ENCODE measurements around the gene MCEMP1. TPM values are rescaled to one million over a fixed set of nuclear protein-coding genes. Genes with fewer than 3 reads are reported as not detected.
"Not testable (repeated sequence)": the region's sequence is repeated elsewhere in the genome, so short reads cannot be mapped to it uniquely, and the experiment has no call there.

The MCEMP1 gene
- total RNA-seq, 5 donors from 2014 or later (not counting 1 experiment from before 2014, with no cell fraction given), result 0.26 TPM; not detected in 4

DNA sequence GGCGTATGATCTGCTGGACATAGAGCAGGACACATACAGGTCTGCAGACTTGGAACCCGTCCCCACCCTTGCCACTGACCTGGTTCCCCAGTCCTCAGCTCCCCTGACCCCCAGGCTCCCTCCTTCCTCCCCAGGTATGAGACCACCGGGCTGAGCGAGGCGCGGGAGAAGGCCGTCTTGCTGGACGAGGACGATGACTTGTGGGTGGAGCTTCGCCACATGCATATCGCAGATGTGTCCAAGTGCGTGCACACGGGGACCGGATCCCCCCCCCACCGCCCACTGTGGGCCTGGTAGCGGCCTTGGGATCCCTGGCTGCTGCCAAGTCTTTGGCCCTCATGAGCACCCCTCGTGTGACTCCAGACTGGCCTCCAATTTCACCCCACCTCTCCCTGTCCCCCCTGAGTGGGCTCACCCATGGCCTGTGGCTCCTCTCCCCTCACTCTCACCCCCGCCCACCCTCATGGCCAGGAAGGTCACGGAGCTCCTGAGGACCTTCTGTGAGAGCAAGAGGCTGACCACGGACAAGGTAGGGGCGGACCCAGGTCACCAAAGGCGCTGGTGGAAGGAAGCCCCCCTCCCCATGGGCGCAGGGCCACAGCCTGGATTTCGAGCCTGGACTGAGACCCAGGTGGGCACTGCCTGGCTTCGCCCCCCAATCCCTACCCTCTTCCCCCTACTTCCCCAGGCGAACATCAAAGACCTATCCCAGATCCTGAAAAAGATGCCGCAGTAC lies 34.4 kb upstream of the MCEMP1 start:
- peaks cover 0 to 2% of the 10 kb centered on the region in 2 experiments for H3K27me3 ChIP-seq (replicated peaks in 1 of 2; ENCODE audit: control insufficient read depth in 2 of 2, extremely low read depth in 1 of 2, insufficient read depth in 2 of 2, low read length in 1 of 2)
- peaks cover 13 to 37% of the 10 kb centered on the region in 2 donors for H3K36me3 ChIP-seq (ENCODE audit: control insufficient read depth in 2 of 2, extremely low read depth in 1 of 2, insufficient read depth in 1 of 2, low read length in 1 of 2)
- no peak overlapping the region for H3K4me3 Mint-ChIP-seq
- peaks cover 22 to 27% (median 23%) of the 10 kb centered on the region in 3 donors for H3K4me1 Mint-ChIP-seq
- POLR2A ChIA-PET, result no interaction called here
- peaks cover 0 to 26% of the 10 kb centered on the region in 2 experiments for H3K4me1 ChIP-seq (ENCODE audit: control insufficient read depth in 1 of 2, extremely low read depth in 1 of 2, insufficient read depth in 2 of 2, low read length in 2 of 2)
- no peak overlapping the region for H3K27ac Mint-ChIP-seq
- peaks cover 17% of the 10 kb centered on the region for H3K36me3 Mint-ChIP-seq
- H3K27me3 Mint-ChIP-seq, result no peaks in the 10 kb centered on the region
- no peak overlapping the region for H3K4me3 ChIP-seq (ENCODE audit: control insufficient read depth in 1 of 2, extremely low read depth in 1 of 2, low read length in 1 of 2)
- no peaks in the 10 kb centered on the region for H3K9me3 Mint-ChIP-seq
- CTCF ChIA-PET, result no interaction called here
- WGBS (ENCODE audit: insufficient coverage), result 94% methylated on average over 23 of the region's 27 CpGs
- no peak for ATAC-seq (replicated peaks in 1 of 4)
- DNase-seq, result no peak
- H3K9me3 ChIP-seq, result no peaks in the 10 kb centered on the region
- no peak overlapping the region for H3K27ac ChIP-seq (ENCODE audit: low read length)

DNA sequence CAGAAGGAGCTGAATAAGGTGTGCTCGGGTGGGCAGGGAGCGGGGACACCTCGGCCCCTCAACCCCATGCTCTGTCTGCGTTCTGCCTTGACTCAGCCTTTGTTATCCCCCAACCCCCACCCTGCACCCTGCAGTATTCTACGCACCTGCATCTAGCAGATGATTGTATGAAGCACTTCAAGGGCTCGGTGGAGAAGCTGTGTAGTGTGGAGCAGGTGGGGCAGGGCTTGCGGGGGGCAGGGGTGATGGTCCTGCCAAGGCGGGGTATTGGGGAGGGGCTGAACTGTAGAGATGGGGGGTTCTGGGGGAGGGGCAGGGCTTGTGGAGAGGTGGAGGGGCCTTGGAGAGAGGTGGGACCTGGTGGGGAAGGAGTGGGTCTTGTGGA lies 33.9 kb upstream of the MCEMP1 start:
- POLR2A ChIA-PET, result no interaction called here
- H3K4me1 Mint-ChIP-seq, result peaks cover 19 to 22% (median 21%) of the 10 kb centered on the region in 3 donors
- H3K4me3 Mint-ChIP-seq, result no peak overlapping the region
- H3K27ac Mint-ChIP-seq, result no peak overlapping the region
- no peaks in the 10 kb centered on the region for H3K27me3 Mint-ChIP-seq
- H3K9me3 Mint-ChIP-seq, result no peaks in the 10 kb centered on the region
- CTCF ChIA-PET, result no interaction called here
- Histone ChIP-seq H3K9me3 (no peaks in the 10 kb centered on the region), H3K4me3 (ENCODE audit: control insufficient read depth in 1 of 2, extremely low read depth in 1 of 2, low read length in 1 of 2) (no peak overlapping the region), H3K27me3 (replicated peaks in 1 of 2; ENCODE audit: control insufficient read depth in 2 of 2, extremely low read depth in 1 of 2, insufficient read depth in 2 of 2, low read length in 1 of 2) (peaks cover 0 to 2% of the 10 kb centered on the region in 2 experiments), H3K27ac (ENCODE audit: low read length) (no peak overlapping the region), H3K36me3 (ENCODE audit: control insufficient read depth in 2 of 2, extremely low read depth in 1 of 2, insufficient read depth in 1 of 2, low read length in 1 of 2) (peaks cover 14 to 39% of the 10 kb centered on the region in 2 donors), H3K4me1 (ENCODE audit: control insufficient read depth in 1 of 2, extremely low read depth in 1 of 2, insufficient read depth in 2 of 2, low read length in 2 of 2) (peaks cover 0 to 20% of the 10 kb centered on the region in 2 experiments)
- DNase-seq, result no peak
- H3K36me3 Mint-ChIP-seq, result peaks cover 17% of the 10 kb centered on the region
- ATAC-seq (replicated peaks in 1 of 4), result no peak
- 83% methylated on average over 2 of the region's 8 CpGs for WGBS (ENCODE audit: insufficient coverage)

DNA sequence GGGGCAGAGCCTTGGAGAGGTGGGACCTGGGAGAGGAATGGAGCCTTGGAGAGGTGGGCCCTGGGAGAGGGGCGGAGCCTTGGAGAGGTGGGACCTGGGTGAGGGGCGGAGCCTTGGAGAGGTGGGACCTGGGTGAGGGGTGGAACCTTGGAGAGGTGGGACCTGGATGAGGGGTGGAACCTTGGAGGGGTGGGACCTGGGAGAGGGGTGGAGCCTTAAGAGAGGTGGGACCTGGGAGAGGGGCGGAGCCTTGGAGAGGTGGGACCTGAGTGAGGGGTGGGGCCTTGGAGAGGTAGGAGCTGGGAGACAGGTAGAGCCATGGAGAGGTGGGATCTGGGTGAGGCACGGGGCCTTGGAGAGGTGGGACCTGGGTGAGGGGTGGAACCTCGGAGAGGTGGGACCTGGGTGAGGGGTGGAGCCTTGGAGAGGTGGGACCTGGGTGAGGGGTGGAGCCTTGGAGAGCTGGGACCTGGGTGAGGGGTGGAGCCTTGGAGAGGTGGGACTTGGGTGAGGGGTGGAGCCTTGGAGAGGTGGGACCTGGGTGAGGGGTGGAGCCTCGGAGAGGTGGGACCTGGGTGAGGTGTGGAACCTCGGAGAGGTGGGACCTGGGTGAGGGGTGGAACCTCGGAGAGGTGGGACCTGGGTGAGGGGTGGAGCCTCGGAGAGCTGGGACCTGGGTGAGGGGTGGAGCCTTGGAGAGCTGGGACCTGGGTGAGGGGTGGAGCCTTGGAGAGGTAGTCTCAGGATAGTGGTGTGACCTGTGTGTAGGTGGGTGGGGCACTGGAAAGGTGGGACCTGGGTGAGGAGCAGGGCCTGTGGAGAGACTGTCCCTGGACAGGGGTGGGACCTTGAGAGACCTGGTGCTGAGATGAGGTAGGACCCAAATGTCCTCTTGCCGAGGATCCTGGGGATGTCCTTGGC lies 33.0 kb upstream of the MCEMP1 start:
- peaks cover 14 to 16% (median 15%) of the 10 kb centered on the region in 3 donors for H3K4me1 Mint-ChIP-seq
- H3K4me3 Mint-ChIP-seq; H3K27ac ChIP-seq (ENCODE audit: low read length); H3K27me3 ChIP-seq (replicated peaks in 1 of 2; ENCODE audit: control insufficient read depth in 2 of 2, extremely low read depth in 1 of 2, insufficient read depth in 2 of 2, low read length in 1 of 2); H3K27me3 Mint-ChIP-seq; H3K4me3 ChIP-seq (ENCODE audit: control insufficient read depth in 1 of 2, extremely low read depth in 1 of 2, low read length in 1 of 2); H3K27ac Mint-ChIP-seq; H3K9me3 Mint-ChIP-seq; H3K9me3 ChIP-seq; POLR2A ChIA-PET: not testable (repeated sequence)
- peaks cover 16% of the 10 kb centered on the region for H3K36me3 Mint-ChIP-seq
- CTCF ChIA-PET, result interaction anchor here in 1 of 2 donors (0.6 kb wide), 1 partner anchor 1436 kb away, joined by 6 read pairs; no protein-coding TSS in a partner anchor
- H3K36me3 ChIP-seq (ENCODE audit: control insufficient read depth in 2 of 2, extremely low read depth in 1 of 2, insufficient read depth in 1 of 2, low read length in 1 of 2), result peaks cover 14 to 39% of the 10 kb centered on the region in 2 donors
- peaks cover 0 to 13% of the 10 kb centered on the region in 2 experiments for H3K4me1 ChIP-seq (ENCODE audit: control insufficient read depth in 1 of 2, extremely low read depth in 1 of 2, insufficient read depth in 2 of 2, low read length in 2 of 2)
- peak in 3 of 35 experiments; percentile 0 to 45 (median 20) for DNase-seq
- WGBS (ENCODE audit: insufficient coverage), result 87% methylated on average over 9 of the region's 10 CpGs
- ATAC-seq (replicated peaks in 1 of 4), result peak in 1 of 4 experiments; percentile 17

DNA sequence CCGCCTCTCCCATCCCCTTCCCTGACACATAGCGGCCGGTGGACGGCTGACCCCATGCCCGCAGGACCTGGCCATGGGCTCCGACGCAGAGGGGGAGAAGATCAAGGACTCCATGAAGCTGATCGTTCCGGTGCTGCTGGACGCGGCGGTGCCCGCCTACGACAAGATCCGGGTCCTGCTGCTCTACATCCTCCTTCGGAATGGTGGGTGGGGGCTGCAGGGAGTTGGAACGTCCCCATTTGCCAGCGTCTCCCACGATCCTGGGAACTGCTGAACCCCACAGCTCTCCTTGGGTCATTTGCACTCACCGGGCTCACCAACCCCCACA lies 32.4 kb upstream of the MCEMP1 start:
- Histone ChIP-seq H3K4me3 (ENCODE audit: control insufficient read depth in 1 of 2, extremely low read depth in 1 of 2, low read length in 1 of 2) (no peak overlapping the region), H3K4me1 (ENCODE audit: control insufficient read depth in 1 of 2, extremely low read depth in 1 of 2, insufficient read depth in 2 of 2, low read length in 2 of 2) (peaks cover 0 to 7% of the 10 kb centered on the region in 2 experiments), H3K27me3 (replicated peaks in 1 of 2; ENCODE audit: control insufficient read depth in 2 of 2, extremely low read depth in 1 of 2, insufficient read depth in 2 of 2, low read length in 1 of 2) (peaks cover 0 to 2% of the 10 kb centered on the region in 2 experiments), H3K36me3 (ENCODE audit: control insufficient read depth in 2 of 2, extremely low read depth in 1 of 2, insufficient read depth in 1 of 2, low read length in 1 of 2) (peaks cover 14 to 38% of the 10 kb centered on the region in 2 donors), H3K9me3 (no peaks in the 10 kb centered on the region), H3K27ac (ENCODE audit: low read length) (no peak overlapping the region)
- Mint-ChIP-seq H3K4me3 (no peak overlapping the region), H3K27me3 (no peaks in the 10 kb centered on the region), H3K27ac (no peak overlapping the region), H3K4me1 (peaks cover 8 to 10% (median 9%) of the 10 kb centered on the region in 3 donors), H3K9me3 (no peaks in the 10 kb centered on the region), H3K36me3 (peaks cover 14% of the 10 kb centered on the region)
- no peak for ATAC-seq (replicated peaks in 1 of 4)
- POLR2A ChIA-PET, result no interaction called here
- no peak for DNase-seq
- 98% methylated on average over 12 of the region's 20 CpGs for WGBS (ENCODE audit: insufficient coverage)
- CTCF ChIA-PET, result interaction anchor here in 1 of 2 donors (0.6 kb wide), 1 partner anchor 1437 kb away, joined by 6 read pairs; no protein-coding TSS in a partner anchor

DNA sequence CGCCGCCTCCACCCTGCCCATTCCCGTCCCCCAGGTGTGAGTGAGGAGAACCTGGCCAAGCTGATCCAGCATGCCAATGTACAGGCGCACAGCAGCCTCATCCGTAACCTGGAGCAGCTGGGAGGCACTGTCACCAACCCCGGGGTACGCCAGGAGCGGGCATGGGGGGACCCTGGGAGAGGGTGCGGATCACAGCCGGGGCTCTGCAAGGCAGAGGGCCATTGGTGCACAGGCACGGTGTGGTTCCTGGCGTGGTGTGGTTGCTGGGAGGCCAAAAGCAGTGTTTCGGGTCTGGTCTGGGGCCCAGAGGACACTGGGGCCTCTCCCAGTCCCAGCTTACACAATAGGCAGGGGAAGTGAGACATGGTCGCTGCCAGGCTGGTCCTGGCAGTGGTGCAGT lies 31.7 kb upstream of the MCEMP1 start:
- Mint-ChIP-seq H3K27ac (no peak overlapping the region), H3K4me1 (peaks cover 1 to 3% (median 2%) of the 10 kb centered on the region in 3 donors)
- CTCF ChIA-PET, result no interaction called here

DNA sequence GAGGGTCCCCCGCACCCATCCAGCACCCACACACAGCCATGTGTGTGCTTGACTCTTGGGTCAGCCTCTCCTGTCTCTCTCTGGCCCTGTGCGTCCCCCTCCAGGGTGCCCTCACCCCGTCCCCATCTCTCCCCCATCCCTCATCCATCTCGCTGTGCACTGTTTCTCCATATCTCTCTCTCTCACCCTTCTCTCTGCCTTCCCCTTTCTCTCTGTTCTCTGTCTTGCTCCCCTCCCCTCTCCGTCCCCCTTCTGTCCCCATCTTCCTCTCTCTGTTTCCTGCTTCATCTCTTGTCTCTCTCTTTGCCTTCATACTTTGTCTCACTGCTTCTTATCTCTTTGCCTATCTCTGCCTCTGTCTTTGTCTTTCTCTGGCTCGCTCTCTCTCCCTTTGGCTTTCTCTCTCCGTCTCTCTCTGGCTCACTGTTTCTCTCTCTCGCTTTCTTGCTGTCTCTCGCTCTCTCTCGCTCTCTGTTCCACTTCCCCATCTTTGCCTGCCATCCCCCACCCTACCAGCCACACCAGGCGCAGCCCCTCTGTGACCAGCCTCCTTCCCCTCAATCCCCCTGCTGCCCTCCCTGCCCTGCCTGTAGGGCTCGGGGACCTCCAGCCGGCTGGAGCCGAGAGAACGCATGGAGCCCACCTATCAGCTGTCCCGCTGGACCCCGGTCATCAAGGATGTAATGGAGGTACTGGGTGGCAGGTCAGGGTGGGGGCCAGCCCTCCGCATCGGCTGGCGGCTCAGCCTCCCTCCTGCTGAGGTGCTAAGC lies 31.0 kb upstream of the MCEMP1 start:
- ChIA-PET POLR2A (no interaction called here), CTCF (no interaction called here)
- Histone ChIP-seq H3K9me3 (no peaks in the 10 kb centered on the region), H3K4me1 (ENCODE audit: control insufficient read depth in 1 of 2, extremely low read depth in 1 of 2, insufficient read depth in 2 of 2, low read length in 2 of 2) (no peaks in the 10 kb centered on the region), H3K27ac (ENCODE audit: low read length) (no peak overlapping the region), H3K27me3 (replicated peaks in 1 of 2; ENCODE audit: control insufficient read depth in 2 of 2, extremely low read depth in 1 of 2, insufficient read depth in 2 of 2, low read length in 1 of 2) (peaks cover 0 to 2% of the 10 kb centered on the region in 2 experiments), H3K4me3 (ENCODE audit: control insufficient read depth in 1 of 2, extremely low read depth in 1 of 2, low read length in 1 of 2) (no peak overlapping the region), H3K36me3 (ENCODE audit: control insufficient read depth in 2 of 2, extremely low read depth in 1 of 2, insufficient read depth in 1 of 2, low read length in 1 of 2) (peaks cover 14 to 30% of the 10 kb centered on the region in 2 donors)
- Mint-ChIP-seq H3K4me1 (no peaks in the 10 kb centered on the region), H3K4me3 (no peak overlapping the region), H3K36me3 (peaks cover 5% of the 10 kb centered on the region), H3K27me3 (no peaks in the 10 kb centered on the region), H3K9me3 (no peaks in the 10 kb centered on the region), H3K27ac (no peak overlapping the region)
- no peak for DNase-seq
- ATAC-seq (replicated peaks in 1 of 4), result no peak
- 86% methylated on average over 16 of the region's 20 CpGs for WGBS (ENCODE audit: insufficient coverage)

More for the DNA sequence above, 31.7 kb upstream of the MCEMP1 start:
- no peak overlapping the region for H3K4me3 ChIP-seq (ENCODE audit: control insufficient read depth in 1 of 2, extremely low read depth in 1 of 2, low read length in 1 of 2)
- H3K36me3 ChIP-seq (ENCODE audit: control insufficient read depth in 2 of 2, extremely low read depth in 1 of 2, insufficient read depth in 1 of 2, low read length in 1 of 2), result peaks cover 14 to 37% of the 10 kb centered on the region in 2 donors
- H3K27me3 ChIP-seq (replicated peaks in 1 of 2; ENCODE audit: control insufficient read depth in 2 of 2, extremely low read depth in 1 of 2, insufficient read depth in 2 of 2, low read length in 1 of 2), result peaks cover 0 to 2% of the 10 kb centered on the region in 2 experiments
- H3K27ac ChIP-seq (ENCODE audit: low read length), result no peak overlapping the region
- peaks cover 0 to under 1% of the 10 kb centered on the region in 2 experiments for H3K4me1 ChIP-seq (ENCODE audit: control insufficient read depth in 1 of 2, extremely low read depth in 1 of 2, insufficient read depth in 2 of 2, low read length in 2 of 2)
- Mint-ChIP-seq H3K9me3 (no peaks in the 10 kb centered on the region), H3K36me3 (peaks cover 7% of the 10 kb centered on the region), H3K27me3 (no peaks in the 10 kb centered on the region), H3K4me3 (no peak overlapping the region)
- no peak for ATAC-seq (replicated peaks in 1 of 4)
- no peaks in the 10 kb centered on the region for H3K9me3 ChIP-seq
- DNase-seq, result no peak
- POLR2A ChIA-PET, result no interaction called here
- 95% methylated on average over 10 of the region's 14 CpGs for WGBS (ENCODE audit: insufficient coverage)

All from T-cell (primary cell).